HG03108 (cell line): ENCODE measurements around the gene CCDC28B.

Experiments used
- ATAC-seq: cut with Tn5 transposase; IDR thresholded peaks from one replicate; pipeline ENCODE4 v1.9.1; 2021; ENCODE audit warnings: moderate library complexity; ENCODE audit not compliant: unreplicated experiment

Gene CCDC28B

DNA sequence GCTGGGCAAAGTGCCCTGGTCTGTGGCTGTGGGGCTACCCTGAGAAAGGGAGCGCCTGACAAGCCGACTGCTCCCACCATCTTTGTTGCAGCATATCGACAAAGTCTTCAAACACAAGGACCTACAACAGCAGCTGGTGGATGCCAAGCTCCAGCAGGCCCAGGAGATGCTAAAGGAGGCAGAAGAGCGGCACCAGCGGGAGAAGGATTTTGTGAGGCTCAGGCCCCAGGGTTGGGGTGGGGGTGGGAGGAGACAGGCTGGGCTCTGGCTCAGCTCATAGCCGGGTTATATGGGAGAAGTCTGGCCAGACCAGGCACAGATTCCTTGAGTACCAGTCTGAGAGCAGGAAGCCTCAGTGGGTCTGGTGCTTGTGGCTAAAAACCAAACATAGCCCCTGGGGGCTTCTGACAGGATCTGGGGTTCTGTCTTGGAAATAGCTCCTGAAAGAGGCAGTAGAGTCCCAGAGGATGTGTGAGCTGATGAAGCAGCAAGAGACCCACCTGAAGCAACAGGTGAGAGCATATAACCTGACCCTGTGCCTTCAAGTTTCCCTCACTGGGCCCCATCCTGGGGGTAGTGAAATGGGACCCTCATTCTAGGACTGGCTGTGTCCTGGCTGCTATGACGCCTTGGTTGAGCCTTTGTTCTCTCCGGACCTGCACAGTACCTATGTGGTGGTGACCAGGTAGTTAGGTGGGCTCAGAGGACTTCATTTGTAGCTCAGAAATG, 8.0 kb upstream of the CCDC28B start:
- no peak for ATAC-seq

GRCh38 chr1:32194984-32195383, 5.4 kb upstream of the CCDC28B start:
- no peak for ATAC-seq

DNA sequence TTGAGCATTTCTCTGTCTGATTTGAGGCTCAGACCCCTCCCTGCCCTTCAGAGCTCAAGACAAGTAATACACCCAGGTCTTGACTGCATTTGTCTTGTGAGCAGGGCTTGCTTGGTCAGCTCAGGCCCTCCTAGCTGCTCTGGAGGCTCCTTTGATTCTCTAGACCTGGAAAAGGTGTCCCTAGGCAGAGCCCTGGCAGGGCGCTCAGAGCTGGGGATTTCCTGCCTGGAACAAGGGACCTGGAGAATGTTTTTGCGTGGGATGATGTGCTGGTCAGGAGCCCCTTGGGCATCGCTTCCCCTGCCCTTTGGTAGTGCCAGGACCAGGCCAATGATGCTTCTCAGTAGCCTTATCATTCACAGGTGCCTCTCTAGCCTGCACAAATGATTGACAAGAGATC, 4.9 kb upstream of the CCDC28B start:
- ATAC-seq: no peak

GRCh38 chr1:32195972-32196823, 4.2 kb upstream of the CCDC28B start:
- ATAC-seq: no peak

- no peak for ATAC-seq
Measured at GRCh38 chr1:32197074-32197473, 3.3 kb upstream of the CCDC28B start.

DNA sequence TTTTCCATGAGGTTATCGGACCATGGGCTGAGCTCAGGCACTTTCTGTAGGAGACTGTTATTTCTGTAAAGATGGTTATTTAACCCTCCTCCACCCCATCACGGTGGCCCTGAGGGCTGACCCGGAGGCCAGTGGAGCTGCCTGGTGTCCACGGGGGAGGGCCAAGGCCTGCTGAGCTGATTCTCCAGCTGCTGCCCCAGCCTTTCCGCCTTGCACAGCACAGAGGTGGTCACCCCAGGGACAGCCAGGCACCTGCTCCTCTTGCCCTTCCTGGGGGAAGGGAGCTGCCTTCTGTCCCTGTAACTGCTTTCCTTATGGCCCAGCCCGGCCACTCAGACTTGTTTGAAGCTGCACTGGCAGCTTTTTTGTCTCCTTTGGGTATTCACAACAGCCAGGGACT, 2.6 kb upstream of the CCDC28B start:
- ATAC-seq: no peak

DNA sequence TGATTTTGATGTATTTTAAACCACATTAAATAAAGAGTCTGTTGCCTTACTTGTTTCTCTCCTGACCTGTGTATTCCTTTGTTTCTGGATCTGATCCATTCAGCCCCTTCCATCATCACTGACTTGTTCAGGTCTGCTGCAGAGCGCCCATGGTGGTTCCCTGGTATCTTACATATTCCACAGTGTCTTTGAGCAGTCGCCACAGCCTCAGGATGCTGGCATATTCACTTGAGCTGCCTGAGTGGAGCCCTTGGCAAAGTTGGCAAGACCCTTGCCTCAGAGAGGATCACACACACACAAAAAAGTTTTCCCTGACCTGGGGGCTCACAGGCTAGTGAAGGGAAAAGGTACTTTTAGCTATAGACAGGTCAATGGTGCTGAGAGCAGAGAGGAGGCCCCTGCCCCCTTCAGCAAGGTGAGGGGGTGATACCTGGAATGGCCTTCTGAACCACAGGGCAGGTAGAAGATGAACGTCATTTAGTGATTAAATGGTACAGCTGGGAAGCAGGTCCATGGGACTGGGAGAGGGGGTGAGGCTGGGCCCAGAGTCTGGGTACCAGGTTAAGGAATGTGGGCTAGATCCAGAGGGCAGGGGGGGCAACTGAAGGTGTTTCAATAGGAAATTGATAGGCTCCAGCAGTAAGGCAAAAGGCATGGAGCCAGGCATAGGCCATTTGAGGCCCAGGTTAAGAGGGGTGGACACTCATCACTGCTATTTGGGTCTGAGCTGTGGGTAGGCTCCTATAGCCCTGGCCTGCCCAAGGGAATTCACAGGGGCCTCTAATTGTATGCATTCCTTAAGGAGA, 2.0 kb upstream of the CCDC28B start:
- no peak for ATAC-seq

DNA sequence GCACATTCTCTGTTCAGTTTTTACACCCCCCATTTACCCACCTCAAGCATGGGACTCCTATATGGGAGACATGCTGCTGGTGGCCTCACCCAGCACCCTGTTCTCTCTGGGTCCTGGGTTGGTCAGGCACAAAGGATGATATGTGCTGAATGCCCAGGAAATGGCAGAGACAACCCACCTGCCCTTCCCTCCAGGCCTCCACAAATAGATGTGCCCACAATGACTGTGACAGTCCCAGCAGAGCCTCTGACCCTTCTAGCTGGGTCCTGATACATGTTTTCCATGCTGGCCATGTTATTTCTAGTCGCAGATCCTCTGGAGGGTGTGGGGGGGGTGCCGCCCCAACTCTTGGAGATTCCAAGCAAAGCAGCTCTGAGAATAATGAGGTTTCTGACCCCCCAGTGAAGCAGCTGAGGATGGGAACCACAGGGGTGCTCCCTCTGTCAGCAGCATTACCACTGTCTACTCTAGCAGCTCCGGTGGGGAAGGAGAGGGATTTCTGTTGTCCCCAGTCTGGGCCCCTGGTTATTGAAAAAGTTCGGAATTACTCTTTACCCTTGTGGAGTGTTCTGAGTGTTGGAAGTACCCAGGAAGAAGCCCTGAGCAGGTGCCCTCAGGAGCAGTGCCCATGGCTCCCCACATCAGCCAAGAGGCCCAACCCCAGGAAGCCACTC, 1.2 kb upstream of the CCDC28B start:
- ATAC-seq: no peak

GRCh38 chr1:32199717-32200072, 700 bp upstream of the CCDC28B start:
- ATAC-seq: no peak

- ATAC-seq: peak; percentile 38
Measured at GRCh38 chr1:32201011-32201855, 838 bp downstream of the CCDC28B start.

GRCh38 chr1:32204943-32205361, 4.6 kb downstream of the CCDC28B start:
- no peak for ATAC-seq

DNA sequence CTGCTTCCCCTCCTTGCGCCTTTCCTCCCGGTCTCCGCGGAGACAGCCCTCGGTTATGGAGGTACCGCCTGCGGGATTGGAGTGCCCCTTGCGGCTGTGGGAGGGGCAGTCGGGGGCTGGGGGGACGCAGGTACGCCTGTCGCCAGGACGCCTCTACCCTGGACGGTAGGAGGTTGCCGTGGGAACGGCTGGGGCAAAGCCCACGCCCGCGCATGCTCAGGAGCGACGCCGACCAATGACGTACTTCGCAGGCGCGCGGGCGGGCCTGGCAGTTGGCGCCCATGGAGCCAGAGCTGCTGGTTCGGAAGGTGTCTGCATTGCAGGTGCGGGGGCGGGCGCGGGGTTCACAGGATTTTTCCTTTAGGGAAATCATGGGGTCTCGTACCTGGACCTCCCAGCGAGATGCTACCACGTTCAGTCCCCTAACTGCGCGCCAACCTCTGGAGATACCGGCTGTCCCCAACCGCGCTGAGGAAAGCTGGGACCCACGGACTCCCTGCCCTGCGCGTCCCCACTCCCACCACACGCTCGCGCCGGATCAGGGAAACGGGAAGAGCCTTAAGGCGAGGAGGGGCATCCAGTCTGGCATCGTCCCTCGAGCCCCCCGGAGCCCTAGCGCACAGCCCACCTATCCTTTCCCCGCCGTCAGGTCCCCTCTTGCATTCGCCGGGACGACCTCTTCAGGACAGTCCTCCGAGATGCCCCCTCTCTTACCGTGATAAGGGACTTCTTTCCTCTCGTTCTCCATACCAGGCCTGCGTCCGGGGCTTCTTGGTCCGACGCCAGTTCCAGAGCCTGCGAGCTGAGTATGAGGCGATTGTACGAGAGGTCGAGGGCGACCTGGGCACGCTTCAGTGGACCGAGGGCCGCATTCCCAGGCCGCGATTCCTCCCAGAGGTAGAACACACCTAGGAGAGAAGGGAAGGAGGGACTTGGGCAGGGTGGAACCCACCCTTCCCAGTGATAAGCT, 5.3 kb downstream of the CCDC28B start, which contains the start of gene IQCC:
Gene IQCC (plus strand): TSS at position 271 of the 970 bp plus-strand sequence. CDS start 11 bp downstream, at position 282.
- ATAC-seq: peak; percentile 39

DNA sequence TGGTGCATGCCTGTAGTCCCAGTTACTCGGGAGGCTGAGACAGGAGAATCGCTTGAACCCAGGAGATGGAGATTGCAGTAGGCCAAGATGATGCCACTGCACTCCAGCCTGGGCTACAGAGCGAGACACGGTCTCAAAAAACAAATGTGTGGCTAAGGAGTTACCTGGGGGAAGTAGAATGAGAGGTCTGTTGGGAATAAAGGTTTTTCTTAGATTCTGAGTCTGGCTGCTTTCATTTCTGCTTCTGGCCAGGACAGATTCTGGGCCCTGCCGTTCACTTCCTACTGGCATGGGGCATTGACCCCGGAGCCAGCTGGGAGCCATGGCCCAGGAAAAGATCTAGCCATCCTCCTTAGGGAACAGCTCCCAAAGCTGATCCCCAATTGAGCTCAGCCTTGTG, 8.1 kb downstream of the CCDC28B start:
- ATAC-seq: no peak

GRCh38 chr1:32208891-32209328, 8.5 kb downstream of the CCDC28B start, which contains the start of gene DCDC2B:
Gene DCDC2B, plus strand, starts transcription at chr1:32209089. Its CDS starts 5 bp downstream, at chr1:32209094.
- no peak for ATAC-seq

- no peak for ATAC-seq
Measured at GRCh38 chr1:32215629-32216480, 15.5 kb downstream of the CCDC28B start.

DNA sequence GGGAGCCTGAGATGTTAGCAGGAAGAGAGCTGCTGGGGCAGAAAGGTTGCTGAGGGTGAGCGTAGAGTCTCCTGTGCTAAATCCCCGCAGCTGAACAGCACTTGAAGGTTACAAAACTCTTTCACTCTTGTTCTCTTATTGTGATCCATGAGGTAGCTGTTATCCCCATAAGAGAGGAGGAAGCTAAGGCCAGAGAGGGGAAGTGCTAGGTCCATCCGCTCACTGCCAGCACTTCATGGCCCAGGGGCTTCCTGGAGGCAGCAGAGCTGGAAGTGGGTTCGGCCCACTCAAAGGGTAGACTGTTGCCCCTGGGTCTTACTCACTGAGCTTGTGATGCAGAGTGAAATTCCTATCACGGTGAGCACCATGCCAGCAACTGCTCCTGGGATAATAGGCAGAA, 16.2 kb downstream of the CCDC28B start:
- no peak for ATAC-seq

- no peak for ATAC-seq
Measured at GRCh38 chr1:32219022-32219421, 18.6 kb downstream of the CCDC28B start.
